HG03575 (cell line): Measurements from ENCODE around the gene UBE2O.

ENCODE experiments used
- ATAC-seq: cut with Tn5 transposase; IDR thresholded peaks from one replicate; pipeline ENCODE4 v1.9.1; 2021; ENCODE audit not compliant: unreplicated experiment, insufficient number of reproducible peaks, low FRiP score; ENCODE audit errors: extremely low read depth

Gene UBE2O

GRCh38 chr17:76444518-76445311 lies 8.2 kb downstream of the UBE2O start:
- ATAC-seq = no peak

- no peak for ATAC-seq
These were observed 10.3 kb downstream of the UBE2O start for GRCh38 chr17:76442341-76443338.

- no peak for ATAC-seq
These were observed 11.1 kb downstream of the UBE2O start for GRCh38 chr17:76441686-76442340.

- no peak for ATAC-seq
These were observed 12.1 kb downstream of the UBE2O start for GRCh38 chr17:76440751-76441362.

GRCh38 chr17:76439314-76439928 lies 13.5 kb downstream of the UBE2O start:
- no peak for ATAC-seq

GRCh38 chr17:76438906-76439305 lies 14.0 kb downstream of the UBE2O start:
- ATAC-seq = no peak

- ATAC-seq = no peak
These were observed 15.2 kb downstream of the UBE2O start for GRCh38 chr17:76437467-76438402.

GRCh38 chr17:76435751-76436150 lies 17.2 kb downstream of the UBE2O start:
- no peak for ATAC-seq

- ATAC-seq = no peak
These were observed 18.1 kb downstream of the UBE2O start for GRCh38 chr17:76434870-76435269.

GRCh38 chr17:76433693-76434092 lies 19.3 kb downstream of the UBE2O start:
- no peak for ATAC-seq

- no peak for ATAC-seq
These were observed 20.1 kb downstream of the UBE2O start for GRCh38 chr17:76432712-76433336.

GRCh38 chr17:76432004-76432403 lies 20.9 kb downstream of the UBE2O start:
- no peak for ATAC-seq

GRCh38 chr17:76431509-76431908 lies 21.4 kb downstream of the UBE2O start:
- ATAC-seq = no peak

- no peak for ATAC-seq
These were observed 24.4 kb downstream of the UBE2O start for GRCh38 chr17:76428511-76428910.

- no peak for ATAC-seq
These were observed 25.3 kb downstream of the UBE2O start for GRCh38 chr17:76427501-76428231.

GRCh38 chr17:76426853-76427252 lies 26.1 kb downstream of the UBE2O start:
- no peak for ATAC-seq

GRCh38 chr17:76422860-76423259 lies 30.1 kb downstream of the UBE2O start:
- no peak for ATAC-seq
